Stomach (tissue), 9 donors: ENCODE measurements around the gene CACNA2D3. TPM values are rescaled to one million over a fixed set of nuclear protein-coding genes. Genes with fewer than 3 reads are reported as not detected.
"Not testable (repeated sequence)": the region's sequence is repeated elsewhere in the genome, so short reads cannot be mapped to it uniquely, and the experiment has no call there.

ENCODE experiments used
- DNase-seq, 2 donors: peaks; one replicate each; pipeline versions ENCODE4 v3.0.0 to v3.0.0-alpha.2; 2013 to 2019
- H3K27ac ChIP-seq, 5 donors: fragments of 200-600 bp in 4 of 5; sonication (generic) in 4 of 5; one replicate each; pipeline ENCODE4 v1.5.1; 2013 to 2019; ENCODE audit warnings: mild to moderate bottlenecking in 1 of 5, moderate library complexity in 1 of 5
- H3K27me3 ChIP-seq, 3 donors: fragments of 200-600 bp; sonication (generic); one replicate each; pipeline ENCODE4 v1.5.1; 2017 to 2019; ENCODE audit warnings: mixed run types in 1 of 3
- H3K36me3 ChIP-seq, 4 donors: fragments of 200-600 bp; sonication (generic); 1 replicate in 3 of 4; 2 replicates in 1 of 4; pipeline ENCODE4 v1.5.1; 2016 to 2019
- H3K4me1 ChIP-seq, 4 donors: fragments of 200-600 bp; sonication (generic); one replicate each; pipeline ENCODE4 v1.5.1; 2016 to 2019
- H3K4me3 ChIP-seq, 4 donors: fragments of 200-600 bp; sonication (generic) in 3 of 4; one replicate each; pipeline ENCODE4 v1.5.1; 2016 to 2019; ENCODE audit warnings: mild to moderate bottlenecking in 1 of 4
- H3K9me3 ChIP-seq, 4 donors: fragments of 200-600 bp; sonication (generic); one replicate each; pipeline ENCODE4 v1.5.1; 2016 to 2019
- CTCF ChIP-seq, 7 experiments: fragments of 450-650 bp in 4 of 7; fragments of 200-600 bp in 3 of 7; sonication (generic) in 3 of 7; IDR thresholded peaks; one replicate each; pipeline ENCODE4 v1.5.1; 2016 to 2019; ENCODE audit warnings: antibody characterized with exemption in 7 of 7, control low read depth in 2 of 7, mild to moderate bottlenecking in 1 of 7
- EP300 ChIP-seq: sonication (generic); formaldehyde crosslinking; IDR thresholded peaks from one replicate; pipeline ENCODE4 v1.6.1; 2017; ENCODE audit warnings: antibody characterized with exemption
- POLR2A ChIP-seq, 4 donors: fragments of 450-650 bp; IDR thresholded peaks; one replicate each; pipeline ENCODE4 v1.6.1; 2016; ENCODE audit warnings: antibody characterized with exemption in 4 of 4, control low read depth in 2 of 4, mild to moderate bottlenecking in 1 of 4, moderate library complexity in 1 of 4
- POLR2AphosphoS5 ChIP-seq, 3 donors: sonication (generic); formaldehyde crosslinking; IDR thresholded peaks; one replicate each; pipeline ENCODE4 v1.6.1; 2016; ENCODE audit warnings: antibody characterized with exemption in 3 of 3
- WGBS, 5 donors: extraction: QIAGEN DNeasy Blood & Tissue Kit in 3 of 5; methylation state at CpG; one replicate each; pipeline versions ENCODE4 v1.1.5 to v1.1.7; 2013 to 2018; 5-methylcytosine and 5-hydroxymethylcytosine counted together
- intact Hi-C: fragments of 100-400 bp; cut with DNase I; formaldehyde crosslinking; loops from one replicate; pipeline ENCODE4 v1.15.1; 2023; ENCODE audit warnings: low total_unique reads
- polyA plus RNA-seq, 3 donors: library from polyadenylated mRNA; stranded (reverse); fragments of 200-250 nt; gene quantifications; one replicate each; pipeline ENCODE4 v1.2.3, GENCODE V29; 2013
- total RNA-seq, 5 donors: library from RNA; depleted of rRNA; stranded (reverse); fragments of >200 nt; gene quantifications; one replicate each; pipeline versions ENCODE4 v1.1.0 to v1.2.3, GENCODE V29; 2014 to 2016
- donor health status: healthy with polysubstance abuse.
- donor health status: Bipolar disorder and iron deficiency.
- donor health status: healthy.

The CACNA2D3 gene
- total and polyA plus RNA-seq, 8 donors: 0.56 to 54.0 (median 2.9) TPM; not detected in 1

GRCh38 chr3:55097441-55097840, 975.1 kb downstream of the CACNA2D3 start:
- Histone ChIP-seq H3K4me3 (no peak overlapping the region), H3K4me1 (no peaks in the 10 kb centered on the region), H3K27me3 (no peaks in the 10 kb centered on the region), H3K9me3 (no peaks in the 10 kb centered on the region), H3K27ac (no peak overlapping the region), H3K36me3 (no peaks in the 10 kb centered on the region)
- DNase-seq: no peak
- TF ChIP-seq EP300 (no peak), POLR2AphosphoS5 (IDR thresholded peaks at IDR 0.05) (no peak), CTCF (IDR thresholded peaks at IDR 0.05) (no peak), POLR2A (IDR thresholded peaks at IDR 0.05) (no peak)
- intact Hi-C loops: no loop called here
- 72 to 79% (median 75%) methylated on average over 3 of the region's 3 CpGs for WGBS, 5 donors

DNA sequence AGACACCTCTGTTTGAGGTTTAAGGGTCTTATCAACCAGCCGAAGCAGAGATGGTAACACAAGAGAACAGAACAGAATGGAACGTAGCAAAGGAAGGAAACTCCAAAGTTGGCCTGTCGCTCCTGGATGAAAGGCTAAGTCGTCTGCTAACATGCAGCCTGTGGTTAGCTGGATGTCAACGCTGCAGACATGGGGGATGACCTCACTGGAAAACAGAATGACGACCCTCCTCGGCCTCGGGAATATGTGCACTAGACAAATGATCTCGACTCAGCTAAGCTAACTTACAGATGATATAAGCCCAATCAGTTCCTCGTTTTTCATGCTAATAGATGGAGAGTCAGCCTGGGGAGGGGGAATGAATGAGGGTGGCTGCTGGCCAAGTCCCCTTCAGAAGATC, 983.3 kb downstream of the CACNA2D3 start:
- Histone ChIP-seq H3K9me3 (no peaks in the 10 kb centered on the region), H3K27me3 (no peaks in the 10 kb centered on the region), H3K4me3 (no peak overlapping the region), H3K36me3 (no peaks in the 10 kb centered on the region), H3K27ac (no peak overlapping the region), H3K4me1 (no peaks in the 10 kb centered on the region)
- DNase-seq: no peak
- 76 to 84% (median 83%) methylated on average over 10 of the region's 10 CpGs for WGBS, 5 donors
- TF ChIP-seq EP300 (no peak), POLR2AphosphoS5 (IDR thresholded peaks at IDR 0.05) (no peak), POLR2A (IDR thresholded peaks at IDR 0.05) (no peak), CTCF (IDR thresholded peaks at IDR 0.05) (no peak)
- intact Hi-C loops: no loop called here

DNA sequence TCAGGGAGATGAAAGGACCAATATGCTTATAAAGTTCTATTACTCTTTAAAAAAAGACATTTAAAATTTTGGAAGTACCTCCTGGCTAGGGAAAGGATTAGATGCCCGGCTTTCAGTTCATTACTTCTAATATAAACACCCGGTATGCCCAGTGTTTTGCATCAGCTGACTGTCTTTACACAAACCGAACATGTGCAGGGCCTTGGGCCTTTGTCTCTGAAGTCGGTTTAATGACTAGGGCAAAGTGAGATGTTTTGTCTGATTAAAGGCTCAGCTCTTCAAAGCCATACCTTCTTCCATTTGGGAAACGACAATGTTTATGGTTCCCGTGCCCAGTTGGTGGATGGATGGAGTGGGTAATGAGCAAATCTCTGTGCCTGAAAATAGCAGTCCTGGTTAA, 984.8 kb downstream of the CACNA2D3 start:
- TF ChIP-seq EP300 (no peak), POLR2AphosphoS5 (IDR thresholded peaks at IDR 0.05) (no peak), CTCF (IDR thresholded peaks at IDR 0.05) (no peak), POLR2A (IDR thresholded peaks at IDR 0.05) (no peak)
- no peak overlapping the region for H3K4me3 ChIP-seq
- no peak for DNase-seq
- no peaks in the 10 kb centered on the region for H3K27me3 ChIP-seq
- no peaks in the 10 kb centered on the region for H3K36me3 ChIP-seq
- no peak overlapping the region for H3K27ac ChIP-seq
- intact Hi-C loops: no loop called here
- H3K9me3 ChIP-seq: peaks cover 0 to 3% (median 0%) of the 10 kb centered on the region in 4 donors
- 55 to 78% (median 73%) methylated on average over 6 of the region's 6 CpGs for WGBS, 5 donors
- no peaks in the 10 kb centered on the region for H3K4me1 ChIP-seq

GRCh38 chr3:55111906-55112305, 989.6 kb downstream of the CACNA2D3 start:
- H3K27ac ChIP-seq, DNase-seq, intact Hi-C loops, H3K4me1 ChIP-seq, H3K36me3 ChIP-seq, H3K4me3 ChIP-seq, H3K9me3 ChIP-seq, H3K27me3 ChIP-seq: not testable (repeated sequence)
- 60 to 76% (median 71%) methylated on average over 3 of the region's 3 CpGs for WGBS, 5 donors

DNA sequence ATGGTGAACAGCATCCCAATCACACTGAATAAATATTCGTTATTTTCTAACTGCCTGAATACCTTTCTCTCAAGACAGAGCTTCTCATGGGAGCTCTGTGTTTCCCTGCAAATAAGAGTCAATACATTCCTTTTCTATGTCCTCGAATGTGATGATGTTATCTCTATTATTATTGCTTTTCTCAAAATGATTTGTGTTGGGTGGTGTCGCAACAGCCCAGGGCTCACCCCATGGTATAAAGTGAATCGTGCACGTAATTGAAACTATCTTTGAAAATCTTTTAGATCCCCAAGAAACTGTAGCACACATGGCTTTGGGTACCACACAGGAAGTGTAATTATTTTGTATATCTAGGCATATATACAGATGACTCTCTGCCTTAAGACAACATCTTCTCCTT, 996.1 kb downstream of the CACNA2D3 start:
- Histone ChIP-seq H3K4me3 (no peak overlapping the region), H3K9me3 (no peaks in the 10 kb centered on the region), H3K27ac (no peak overlapping the region), H3K27me3 (no peaks in the 10 kb centered on the region), H3K36me3 (no peaks in the 10 kb centered on the region), H3K4me1 (no peaks in the 10 kb centered on the region)
- DNase-seq: no peak
- WGBS, 5 donors: 82 to 86% (median 84%) methylated on average over 5 of the region's 5 CpGs
- TF ChIP-seq POLR2AphosphoS5 (IDR thresholded peaks at IDR 0.05) (no peak), EP300 (no peak), POLR2A (IDR thresholded peaks at IDR 0.05) (no peak), CTCF (IDR thresholded peaks at IDR 0.05) (no peak)
- intact Hi-C loops: no loop called here
